H9 (cell line): ENCODE measurements around the gene TADA2A. TPM values are rescaled to one million over a fixed set of nuclear protein-coding genes. Genes with fewer than 3 reads are reported as not detected.

Experiments
- DNase-seq: peaks from one replicate; pipeline ENCODE4 v3.0.0-alpha.2; 2017
- H2AFZ ChIP-seq: one replicate; pipeline ENCODE4 v1.6.1; 2013; ENCODE audit warnings: mild to moderate bottlenecking, low read length, control low read depth, moderate library complexity
- H2AK5ac ChIP-seq: 2 replicates; pipeline ENCODE4 v1.6.1; 2013; ENCODE audit warnings: low read length, control low read depth, mixed read lengths; ENCODE audit not compliant: insufficient read length
- H2BK120ac ChIP-seq: one replicate; pipeline ENCODE4 v1.6.1; 2013; ENCODE audit warnings: low read depth, mild to moderate bottlenecking, low read length, control low read depth, inconsistent platforms; ENCODE audit not compliant: poor library complexity, severe bottlenecking
- H2BK12ac ChIP-seq: 2 replicates; pipeline ENCODE4 v1.6.1; 2013; ENCODE audit warnings: low read length, control low read depth, mixed read lengths, low read depth; ENCODE audit not compliant: insufficient read length
- H2BK15ac ChIP-seq: 2 replicates; pipeline ENCODE4 v1.6.1; 2013; ENCODE audit warnings: low read depth, low read length, control low read depth
- H2BK20ac ChIP-seq: one replicate; pipeline ENCODE4 v1.6.1; 2013; ENCODE audit warnings: low read depth, mild to moderate bottlenecking, low read length, control low read depth, inconsistent platforms; ENCODE audit not compliant: poor library complexity, severe bottlenecking
- H2BK5ac ChIP-seq: 2 replicates; pipeline ENCODE4 v1.6.1; 2013; ENCODE audit warnings: low read length, control low read depth, mixed read lengths; ENCODE audit not compliant: insufficient read length
- H3K14ac ChIP-seq: 2 replicates; pipeline ENCODE4 v1.6.1; 2013; ENCODE audit warnings: low read length, control low read depth; ENCODE audit not compliant: insufficient read depth
- H3K18ac ChIP-seq: 2 replicates; pipeline ENCODE4 v1.6.1; 2013; ENCODE audit warnings: low read depth, mild to moderate bottlenecking, mixed read lengths, low read length, control low read depth; ENCODE audit not compliant: insufficient read length
- H3K23ac ChIP-seq: 2 replicates; pipeline ENCODE4 v1.6.1; 2013; ENCODE audit warnings: low read length, control low read depth, mixed read lengths, low read depth; ENCODE audit not compliant: insufficient read length
- H3K23me2 ChIP-seq: 2 replicates; pipeline ENCODE4 v1.6.1; 2013; ENCODE audit warnings: low read depth, mild to moderate bottlenecking, mixed read lengths, low read length, control low read depth; ENCODE audit not compliant: insufficient read length, poor library complexity, severe bottlenecking
- H3K27ac ChIP-seq: 2 replicates; pipeline ENCODE4 v1.5.1; 2013; ENCODE audit warnings: low read length, control low read depth, mixed read lengths, low read depth; ENCODE audit not compliant: insufficient read length
- H3K27me3 ChIP-seq: 2 replicates; pipeline ENCODE4 v1.6.1; 2013; ENCODE audit warnings: low read length, control low read depth, inconsistent platforms; ENCODE audit not compliant: insufficient read depth
- H3K4ac ChIP-seq: 2 replicates; pipeline ENCODE4 v1.6.1; 2013; ENCODE audit warnings: low read depth, mild to moderate bottlenecking, control low read depth, inconsistent platforms, low read length, moderate library complexity
- H3K4me1 ChIP-seq: 2 replicates; pipeline ENCODE4 v1.6.1; 2013; ENCODE audit warnings: low read length, control low read depth, inconsistent platforms; ENCODE audit not compliant: insufficient read depth
- H3K4me2 ChIP-seq: 2 replicates; pipeline ENCODE4 v1.6.1; 2013; ENCODE audit warnings: low read length, control low read depth, mixed read lengths; ENCODE audit not compliant: insufficient read length, insufficient read depth
- H3K56ac ChIP-seq: 2 replicates; pipeline ENCODE4 v1.6.1; 2013; ENCODE audit warnings: low read depth, mild to moderate bottlenecking, mixed read lengths, low read length, control low read depth; ENCODE audit not compliant: insufficient read length
- H3K79me1 ChIP-seq: 2 replicates; pipeline ENCODE4 v1.6.1; 2013; ENCODE audit warnings: low read depth, mild to moderate bottlenecking, moderate library complexity, low read length, control low read depth, inconsistent platforms; ENCODE audit not compliant: insufficient read depth, poor library complexity, severe bottlenecking
- H3K79me2 ChIP-seq: 2 replicates; pipeline ENCODE4 v1.6.1; 2013; ENCODE audit warnings: low read length, control low read depth, inconsistent platforms; ENCODE audit not compliant: insufficient read depth
- H3K9ac ChIP-seq: 2 replicates; pipeline ENCODE4 v1.6.1; 2013; ENCODE audit warnings: low read length, control low read depth, mixed read lengths; ENCODE audit not compliant: insufficient read length; ENCODE audit errors: extremely low read depth
- H3K9me3 ChIP-seq: one replicate; pipeline ENCODE4 v1.6.1; 2013; ENCODE audit warnings: low read depth, low read length, inconsistent platforms; ENCODE audit not compliant: control insufficient read depth
- H3T11ph ChIP-seq: one replicate; pipeline ENCODE4 v1.6.1; 2013; ENCODE audit warnings: mild to moderate bottlenecking, low read length, control low read depth, inconsistent platforms
- H4K20me1 ChIP-seq: one replicate; pipeline ENCODE4 v1.6.1; 2013; ENCODE audit not compliant: control insufficient read depth, insufficient read length, insufficient read depth
- H4K5ac ChIP-seq: 2 replicates; pipeline ENCODE4 v1.6.1; 2013; ENCODE audit warnings: low read depth, mild to moderate bottlenecking, mixed read lengths, low read length, control low read depth; ENCODE audit not compliant: insufficient read length
- H4K8ac ChIP-seq: replicated peaks from 2 replicates; pipeline ENCODE4 v1.6.1; 2013; ENCODE audit warnings: low read length, control low read depth, mixed read lengths, low read depth; ENCODE audit not compliant: insufficient read length
- H4K91ac ChIP-seq: 2 replicates; pipeline ENCODE4 v1.6.1; 2013; ENCODE audit warnings: low read depth, mild to moderate bottlenecking, moderate library complexity, mixed read lengths, low read length, control low read depth; ENCODE audit not compliant: insufficient read length
- H3K27ac Mint-ChIP-seq, 3 experiments: 2 replicates in 2 of 3; 3 replicates in 1 of 3; pipeline ENCODE4 v1.8.0; 2020 to 2021; ENCODE audit warnings: mixed read lengths in 3 of 3, mild to moderate bottlenecking in 1 of 3, moderate library complexity in 1 of 3
- H3K27me3 Mint-ChIP-seq: 2 replicates; pipeline ENCODE4 v1.8.0; 2021; ENCODE audit warnings: low read depth, mild to moderate bottlenecking, moderate library complexity, mixed read lengths
- H3K36me3 Mint-ChIP-seq, 3 experiments: 2 replicates in 2 of 3; 3 replicates in 1 of 3; pipeline ENCODE4 v1.8.0; 2020 to 2021; ENCODE audit warnings: low read depth in 3 of 3, mixed read lengths in 3 of 3; ENCODE audit not compliant: insufficient read depth in 1 of 3
- H3K4me1 Mint-ChIP-seq, 2 experiments: 2 replicates each; pipeline ENCODE4 v1.8.0; 2020; ENCODE audit warnings: mixed read lengths in 2 of 2
- H3K4me3 Mint-ChIP-seq, 2 experiments: 2 replicates in 1 of 2; 3 replicates in 1 of 2; pipeline ENCODE4 v1.8.0; 2020 to 2021; ENCODE audit warnings: mild to moderate bottlenecking in 2 of 2, mixed read lengths in 2 of 2, moderate library complexity in 1 of 2
- H3K9me3 Mint-ChIP-seq, 2 experiments: 2 replicates in 1 of 2; 3 replicates in 1 of 2; pipeline ENCODE4 v1.8.0; 2020; ENCODE audit warnings: mild to moderate bottlenecking in 2 of 2, mixed read lengths in 2 of 2, moderate library complexity in 1 of 2
- WGBS: extraction: QIAGEN DNeasy Blood & Tissue Kit; methylation state at CpG from one replicate; pipeline ENCODE4 v1.1.7; 2013; ENCODE audit warnings: missing lambda C conversion rate, low lambda C conversion rate, mixed read lengths; ENCODE audit not compliant: insufficient read length; ENCODE audit errors: extremely low coverage; 5-methylcytosine and 5-hydroxymethylcytosine counted together
- total RNA-seq: library from RNA; stranded (reverse); gene quantifications from 2 replicates; pipeline ENCODE4 v1.2.1, GENCODE V29; 2021
- TF ChIP-seq, protein P1 (sequence below): fragments of 200-600 bp; sonication (generic); conservative IDR thresholded peaks from 3 replicates; pipeline ENCODE4 v1.8.0; 2021; ENCODE audit warnings: antibody characterized with exemption, mild to moderate bottlenecking

The TADA2A gene
- total RNA-seq, 1 experiment from 2014 or later, result 20.9 TPM

DNA sequence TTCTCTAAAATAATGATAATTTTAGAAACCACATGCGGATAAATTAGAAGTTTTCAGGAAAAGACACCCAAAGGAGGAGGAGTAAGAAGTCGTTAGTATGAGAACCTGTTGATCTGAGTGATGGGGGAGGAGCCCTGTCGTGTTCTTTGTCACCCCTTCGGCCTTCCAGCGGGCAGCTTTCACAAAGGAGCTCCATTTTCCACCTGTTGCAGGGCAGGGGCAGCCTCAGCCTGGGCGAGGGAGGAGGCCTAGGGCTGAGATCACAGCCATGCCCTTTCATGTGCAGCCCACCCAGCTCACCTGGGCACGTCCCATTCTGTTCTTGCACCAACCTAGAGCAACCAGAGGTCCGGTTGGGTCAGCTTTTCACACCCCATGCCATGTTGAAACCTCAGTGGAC is 88.3 kb downstream of the TADA2A start:
- H3K27me3 ChIP-seq, result no peaks in the 10 kb centered on the region
- no peaks in the 10 kb centered on the region; a peak in 2 of 5 replicates for H3K9me3 Mint-ChIP-seq
- TF ChIP-seq, protein P1, sequence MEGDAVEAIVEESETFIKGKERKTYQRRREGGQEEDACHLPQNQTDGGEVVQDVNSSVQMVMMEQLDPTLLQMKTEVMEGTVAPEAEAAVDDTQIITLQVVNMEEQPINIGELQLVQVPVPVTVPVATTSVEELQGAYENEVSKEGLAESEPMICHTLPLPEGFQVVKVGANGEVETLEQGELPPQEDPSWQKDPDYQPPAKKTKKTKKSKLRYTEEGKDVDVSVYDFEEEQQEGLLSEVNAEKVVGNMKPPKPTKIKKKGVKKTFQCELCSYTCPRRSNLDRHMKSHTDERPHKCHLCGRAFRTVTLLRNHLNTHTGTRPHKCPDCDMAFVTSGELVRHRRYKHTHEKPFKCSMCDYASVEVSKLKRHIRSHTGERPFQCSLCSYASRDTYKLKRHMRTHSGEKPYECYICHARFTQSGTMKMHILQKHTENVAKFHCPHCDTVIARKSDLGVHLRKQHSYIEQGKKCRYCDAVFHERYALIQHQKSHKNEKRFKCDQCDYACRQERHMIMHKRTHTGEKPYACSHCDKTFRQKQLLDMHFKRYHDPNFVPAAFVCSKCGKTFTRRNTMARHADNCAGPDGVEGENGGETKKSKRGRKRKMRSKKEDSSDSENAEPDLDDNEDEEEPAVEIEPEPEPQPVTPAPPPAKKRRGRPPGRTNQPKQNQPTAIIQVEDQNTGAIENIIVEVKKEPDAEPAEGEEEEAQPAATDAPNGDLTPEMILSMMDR, result no peak
- no peak overlapping the region for H3K56ac ChIP-seq
- H2AK5ac ChIP-seq, result no peak overlapping the region
- no peak overlapping the region for H2BK5ac ChIP-seq
- no peak overlapping the region for H4K5ac ChIP-seq
- peaks cover 7% of the 10 kb centered on the region for H3K4me1 ChIP-seq
- H4K8ac ChIP-seq, result no peak overlapping the region
- H3K36me3 Mint-ChIP-seq, result peaks cover 0 to 3% (median 2%) of the 10 kb centered on the region in 3 experiments; a peak in 4 of 7 replicates
- no peak overlapping the region; a peak in 1 of 5 replicates for H3K4me3 Mint-ChIP-seq
- no peak overlapping the region for H3K9ac ChIP-seq
- no CpG with 5 or more reads among the region's 8 CpGs for WGBS
- no peak overlapping the region for H2BK120ac ChIP-seq
- H2BK20ac ChIP-seq, result no peak overlapping the region
- no peak overlapping the region for H2AFZ ChIP-seq
- H3K4me2 ChIP-seq, result no peak overlapping the region
- H3K27ac ChIP-seq, result no peak overlapping the region
- H3T11ph ChIP-seq, result no peak overlapping the region
- H3K23me2 ChIP-seq, result peaks cover 7% of the 10 kb centered on the region
- peak; percentile 56 for DNase-seq
- no peak overlapping the region for H3K23ac ChIP-seq
- no peak overlapping the region for H3K18ac ChIP-seq
- peaks cover 6% of the 10 kb centered on the region; the same call in 1 of the 2 replicates for H3K79me2 ChIP-seq
- no peak overlapping the region for H3K4ac ChIP-seq
- no peak overlapping the region for H2BK15ac ChIP-seq
- H3K27me3 Mint-ChIP-seq, result peaks cover 8% of the 10 kb centered on the region
- H3K14ac ChIP-seq, result no peak overlapping the region
- peak overlapping the region in 2 of 3 experiments; percentile 86 to 93; a peak in 4 of 7 replicates for H3K27ac Mint-ChIP-seq
- peaks cover 37% of the 10 kb centered on the region in 2 experiments for H3K4me1 Mint-ChIP-seq
- no peak overlapping the region for H4K91ac ChIP-seq
- peaks cover 2% of the 10 kb centered on the region for H4K20me1 ChIP-seq
- no peak overlapping the region for H2BK12ac ChIP-seq
- H3K79me1 ChIP-seq, result peaks cover 2% of the 10 kb centered on the region
- H3K9me3 ChIP-seq, result no peaks in the 10 kb centered on the region
